Prostate gland (tissue), 2 donors: ENCODE data around the gene HEXA.

ENCODE experiments used
- POLR2A ChIP-seq: fragments of 450-650 bp; IDR thresholded peaks from one replicate; pipeline ENCODE4 v1.6.1; 2016; ENCODE audit warnings: antibody characterized with exemption, mild to moderate bottlenecking
- TF ChIP-seq, protein P1 (sequence below), 4 experiments: fragments of 200-600 bp in 2 of 4; fragments of 450-650 bp in 2 of 4; sonication (generic) in 2 of 4; IDR thresholded peaks; 1 replicate in 3 of 4; 2 replicates in 1 of 4; pipeline ENCODE4 v1.5.1; 2016 to 2019; ENCODE audit warnings: antibody characterized with exemption in 4 of 4, mild to moderate bottlenecking in 2 of 4, moderate library complexity in 2 of 4

GRCh38 chr15:72365844-72366243 lies 10.0 kb downstream of the HEXA start:
- TF ChIP-seq, protein P1, sequence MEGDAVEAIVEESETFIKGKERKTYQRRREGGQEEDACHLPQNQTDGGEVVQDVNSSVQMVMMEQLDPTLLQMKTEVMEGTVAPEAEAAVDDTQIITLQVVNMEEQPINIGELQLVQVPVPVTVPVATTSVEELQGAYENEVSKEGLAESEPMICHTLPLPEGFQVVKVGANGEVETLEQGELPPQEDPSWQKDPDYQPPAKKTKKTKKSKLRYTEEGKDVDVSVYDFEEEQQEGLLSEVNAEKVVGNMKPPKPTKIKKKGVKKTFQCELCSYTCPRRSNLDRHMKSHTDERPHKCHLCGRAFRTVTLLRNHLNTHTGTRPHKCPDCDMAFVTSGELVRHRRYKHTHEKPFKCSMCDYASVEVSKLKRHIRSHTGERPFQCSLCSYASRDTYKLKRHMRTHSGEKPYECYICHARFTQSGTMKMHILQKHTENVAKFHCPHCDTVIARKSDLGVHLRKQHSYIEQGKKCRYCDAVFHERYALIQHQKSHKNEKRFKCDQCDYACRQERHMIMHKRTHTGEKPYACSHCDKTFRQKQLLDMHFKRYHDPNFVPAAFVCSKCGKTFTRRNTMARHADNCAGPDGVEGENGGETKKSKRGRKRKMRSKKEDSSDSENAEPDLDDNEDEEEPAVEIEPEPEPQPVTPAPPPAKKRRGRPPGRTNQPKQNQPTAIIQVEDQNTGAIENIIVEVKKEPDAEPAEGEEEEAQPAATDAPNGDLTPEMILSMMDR (IDR thresholded peaks at IDR 0.05): no peak
- no peak for TF ChIP-seq POLR2A
